Memory B cell (primary cell): ENCODE measurements around the gene SLC1A7.
A peak's percentile ranks its signal among the peaks of the same experiment; 100 is the strongest.

ENCODE experiments used
- ATAC-seq: fragments of 150-1000 bp; cut with Tn5 transposase; 2 replicates; pipeline ENCODE4 v1.10.0; 2021; ENCODE audit warnings: low read depth, mild to moderate bottlenecking, moderate library complexity
- DNase-seq, 2 donors: peaks; one replicate each; pipeline ENCODE4 v3.0.0; 2022; ENCODE audit warnings: low spot score in 2 of 2
- H3K27ac Mint-ChIP-seq: one replicate; pipeline ENCODE4 v1.8.0; 2022; ENCODE audit warnings: mild to moderate bottlenecking, moderate library complexity, mixed read lengths
- H3K27me3 Mint-ChIP-seq: one replicate; pipeline ENCODE4 v1.8.0; 2022; ENCODE audit warnings: mixed read lengths
- H3K36me3 Mint-ChIP-seq: one replicate; pipeline ENCODE4 v1.8.0; 2022; ENCODE audit warnings: mild to moderate bottlenecking, mixed read lengths
- H3K4me1 Mint-ChIP-seq: one replicate; pipeline ENCODE4 v1.8.0; 2022; ENCODE audit warnings: mixed read lengths
- H3K4me3 Mint-ChIP-seq: one replicate; pipeline ENCODE4 v1.8.0; 2022; ENCODE audit warnings: mild to moderate bottlenecking, moderate library complexity, mixed read lengths
- H3K9me3 Mint-ChIP-seq: one replicate; pipeline ENCODE4 v1.8.0; 2022; ENCODE audit warnings: mixed read lengths

The SLC1A7 gene

DNA sequence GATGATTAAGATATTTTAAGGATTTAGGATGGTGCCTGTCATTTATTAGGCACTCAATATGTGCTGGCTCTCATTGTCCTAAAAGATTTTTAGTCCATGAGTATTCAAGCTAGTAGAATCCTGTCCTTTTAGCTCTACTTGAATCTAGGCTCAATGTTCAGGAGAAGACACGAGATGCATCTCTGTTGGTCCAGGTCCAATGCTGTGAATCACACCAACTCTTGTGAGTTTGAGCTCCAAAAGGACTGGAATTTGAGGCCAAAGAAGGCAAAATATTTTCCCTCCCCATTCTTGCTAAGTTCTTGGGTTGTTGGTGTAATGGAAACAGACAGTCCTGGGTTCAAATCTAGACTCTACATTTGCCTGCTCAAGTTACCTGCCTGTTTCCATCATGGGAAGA is 81.9 kb downstream of the SLC1A7 start:
- no peaks in the 10 kb centered on the region for H3K36me3 Mint-ChIP-seq
- H3K27me3 Mint-ChIP-seq, result peaks cover 17% of the 10 kb centered on the region
- no peak for DNase-seq

DNA sequence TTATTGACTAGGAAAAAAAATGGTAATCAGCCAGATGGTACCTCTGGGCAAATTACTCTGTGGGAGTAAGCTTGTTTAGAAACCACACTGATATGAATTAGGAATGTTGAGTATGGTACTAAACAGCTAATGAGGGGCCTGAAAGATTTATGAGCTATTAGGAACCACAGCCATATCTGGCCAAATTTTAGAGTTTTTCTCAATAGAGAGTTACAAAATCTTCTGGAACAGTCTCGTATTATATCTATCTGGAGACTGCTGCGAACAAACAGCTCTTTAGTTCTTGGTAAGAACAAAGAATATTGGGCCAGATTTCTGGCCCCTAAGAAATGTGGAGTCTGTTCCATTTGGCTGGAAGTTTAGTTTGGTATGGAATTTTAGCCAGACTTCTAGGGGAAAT is 85.3 kb downstream of the SLC1A7 start:
- Mint-ChIP-seq H3K9me3 (no peaks in the 10 kb centered on the region), H3K4me1 (no peaks in the 10 kb centered on the region), H3K4me3 (no peak overlapping the region), H3K27me3 (peaks cover 6% of the 10 kb centered on the region), H3K27ac (no peak overlapping the region), H3K36me3 (peaks cover 20% of the 10 kb centered on the region)
- ATAC-seq (no peak), DNase-seq (no peak)

More for the DNA sequence above, 81.9 kb downstream of the SLC1A7 start:
- ATAC-seq, result no peak
- no peak overlapping the region for H3K27ac Mint-ChIP-seq
- H3K9me3 Mint-ChIP-seq, result no peaks in the 10 kb centered on the region
- no peaks in the 10 kb centered on the region for H3K4me1 Mint-ChIP-seq
- no peak overlapping the region for H3K4me3 Mint-ChIP-seq

DNA sequence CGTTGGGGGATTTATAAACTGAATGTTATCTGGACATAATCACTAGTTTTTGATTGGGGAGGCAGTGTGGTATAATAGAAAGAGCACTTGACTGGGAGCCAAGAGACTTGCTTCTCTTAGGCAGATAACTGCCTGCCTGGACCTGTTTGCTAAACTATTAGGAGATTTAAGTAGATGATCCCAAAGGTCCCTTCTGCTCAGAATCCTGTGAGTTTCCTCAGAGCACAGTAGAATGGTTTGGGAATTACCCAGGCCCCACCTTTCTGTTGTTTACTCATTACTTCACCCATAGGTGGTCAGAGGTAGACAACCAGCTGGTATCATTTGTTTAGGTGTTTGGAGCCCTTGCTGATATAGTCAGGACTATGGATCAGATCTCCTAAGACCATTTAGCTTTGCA is 90.8 kb downstream of the SLC1A7 start:
- H3K9me3 Mint-ChIP-seq, result no peaks in the 10 kb centered on the region
- H3K27me3 Mint-ChIP-seq, result no peaks in the 10 kb centered on the region
- no peaks in the 10 kb centered on the region for H3K4me1 Mint-ChIP-seq
- DNase-seq (no peak), ATAC-seq (no peak)
- no peak overlapping the region for H3K4me3 Mint-ChIP-seq
- H3K27ac Mint-ChIP-seq, result no peak overlapping the region
- peaks cover 44% of the 10 kb centered on the region for H3K36me3 Mint-ChIP-seq

GRCh38 chr1:53050310-53050709 is 92.1 kb downstream of the SLC1A7 start:
- H3K4me3 Mint-ChIP-seq, result no peak overlapping the region
- no peak overlapping the region for H3K27ac Mint-ChIP-seq
- H3K27me3 Mint-ChIP-seq, result no peaks in the 10 kb centered on the region
- H3K9me3 Mint-ChIP-seq, result no peaks in the 10 kb centered on the region
- ATAC-seq, result no peak
- peaks cover 44% of the 10 kb centered on the region for H3K36me3 Mint-ChIP-seq
- H3K4me1 Mint-ChIP-seq, result no peaks in the 10 kb centered on the region
- no peak for DNase-seq

GRCh38 chr1:53049574-53049967 is 92.9 kb downstream of the SLC1A7 start:
- DNase-seq, result no peak
- H3K4me3 Mint-ChIP-seq, result no peak overlapping the region
- ATAC-seq, result no peak
- H3K27ac Mint-ChIP-seq, result no peak overlapping the region
- no peaks in the 10 kb centered on the region for H3K27me3 Mint-ChIP-seq
- peaks cover 42% of the 10 kb centered on the region for H3K36me3 Mint-ChIP-seq
- H3K9me3 Mint-ChIP-seq, result no peaks in the 10 kb centered on the region
- no peaks in the 10 kb centered on the region for H3K4me1 Mint-ChIP-seq

- H3K9me3 Mint-ChIP-seq, result no peaks in the 10 kb centered on the region
- peak overlapping the region; percentile 46 for H3K27ac Mint-ChIP-seq
- H3K36me3 Mint-ChIP-seq, result peaks cover 40% of the 10 kb centered on the region
- DNase-seq (no peak), ATAC-seq (no peak)
- no peak overlapping the region for H3K4me3 Mint-ChIP-seq
- H3K27me3 Mint-ChIP-seq, result no peaks in the 10 kb centered on the region
- no peaks in the 10 kb centered on the region for H3K4me1 Mint-ChIP-seq
These were observed 93.4 kb downstream of the SLC1A7 start for GRCh38 chr1:53048960-53049573.

GRCh38 chr1:53047737-53048736 is 94.4 kb downstream of the SLC1A7 start:
- H3K27me3 Mint-ChIP-seq, result no peaks in the 10 kb centered on the region
- peak overlapping the region; percentile 46 for H3K27ac Mint-ChIP-seq
- DNase-seq (no peak), ATAC-seq (no peak)
- no peaks in the 10 kb centered on the region for H3K9me3 Mint-ChIP-seq
- H3K4me1 Mint-ChIP-seq, result no peaks in the 10 kb centered on the region
- no peak overlapping the region for H3K4me3 Mint-ChIP-seq
- peaks cover 32% of the 10 kb centered on the region for H3K36me3 Mint-ChIP-seq

DNA sequence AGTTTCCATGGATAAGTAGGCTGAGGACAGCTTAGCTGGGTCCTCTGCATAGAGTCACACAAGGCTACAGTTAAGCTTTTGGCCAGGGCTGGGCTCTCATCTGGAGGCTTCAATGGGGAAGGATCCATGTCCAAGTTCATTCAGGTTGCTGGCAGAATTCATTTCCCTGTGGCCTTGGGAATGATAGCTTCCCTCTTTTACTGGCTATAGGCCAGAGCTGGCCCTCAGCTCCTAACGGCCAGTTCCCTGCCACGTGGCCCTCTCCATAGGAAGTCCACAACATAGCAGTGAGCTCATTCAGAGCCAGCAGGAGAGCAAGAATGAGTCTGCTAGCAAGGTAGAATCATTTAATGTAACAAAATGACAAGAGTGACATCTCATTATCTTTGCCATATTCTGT is 95.5 kb downstream of the SLC1A7 start:
- H3K9me3 Mint-ChIP-seq, result no peaks in the 10 kb centered on the region
- H3K27ac Mint-ChIP-seq, result no peak overlapping the region
- no peaks in the 10 kb centered on the region for H3K27me3 Mint-ChIP-seq
- no peak overlapping the region for H3K4me3 Mint-ChIP-seq
- DNase-seq (no peak), ATAC-seq (no peak)
- no peaks in the 10 kb centered on the region for H3K4me1 Mint-ChIP-seq
- H3K36me3 Mint-ChIP-seq, result peaks cover 22% of the 10 kb centered on the region

- DNase-seq, result no peak
- no peaks in the 10 kb centered on the region for H3K27me3 Mint-ChIP-seq
- H3K4me3 Mint-ChIP-seq, result no peak overlapping the region
- ATAC-seq, result no peak
- no peaks in the 10 kb centered on the region for H3K4me1 Mint-ChIP-seq
- peaks cover 33% of the 10 kb centered on the region for H3K36me3 Mint-ChIP-seq
- no peaks in the 10 kb centered on the region for H3K9me3 Mint-ChIP-seq
- no peak overlapping the region for H3K27ac Mint-ChIP-seq
These were observed 97.5 kb downstream of the SLC1A7 start for GRCh38 chr1:53044926-53045325.

DNA sequence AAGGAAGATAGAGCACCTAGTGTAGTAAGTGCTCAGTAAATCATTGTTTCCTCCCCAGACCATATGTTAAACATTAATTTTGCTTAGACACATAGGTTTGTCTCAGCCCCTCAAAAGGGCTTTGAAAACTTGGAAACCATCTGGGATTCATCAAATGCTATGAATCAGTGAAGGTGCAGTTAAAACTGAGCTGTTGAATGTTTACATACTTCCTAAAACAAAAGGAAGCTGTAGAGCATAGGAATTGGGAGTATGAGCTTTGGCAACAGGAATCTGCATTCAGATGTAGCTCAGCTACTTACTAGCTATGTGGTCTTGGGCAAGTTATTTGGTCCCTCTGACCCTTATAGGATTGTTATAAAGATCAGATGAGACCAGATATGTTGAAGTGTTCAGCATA is 99.2 kb downstream of the SLC1A7 start:
- Mint-ChIP-seq H3K9me3 (no peaks in the 10 kb centered on the region), H3K27ac (no peak overlapping the region), H3K36me3 (peaks cover 34% of the 10 kb centered on the region), H3K27me3 (no peaks in the 10 kb centered on the region), H3K4me3 (no peak overlapping the region), H3K4me1 (no peaks in the 10 kb centered on the region)
- ATAC-seq (no peak), DNase-seq (no peak)

- peaks cover 27% of the 10 kb centered on the region for H3K36me3 Mint-ChIP-seq
- H3K27ac Mint-ChIP-seq, result no peak overlapping the region
These were observed 103.9 kb downstream of the SLC1A7 start for GRCh38 chr1:53038566-53038965.

More at GRCh38 chr1:53038566-53038965, 103.9 kb downstream of the SLC1A7 start:
- H3K27me3 Mint-ChIP-seq, result no peaks in the 10 kb centered on the region
- H3K4me3 Mint-ChIP-seq, result no peak overlapping the region
- no peaks in the 10 kb centered on the region for H3K9me3 Mint-ChIP-seq
- no peak for DNase-seq
- no peak for ATAC-seq
- no peaks in the 10 kb centered on the region for H3K4me1 Mint-ChIP-seq
